Heart left ventricle (tissue), 16 donors: ENCODE data around the gene KSR2. TPM values are rescaled to one million over a fixed set of nuclear protein-coding genes. Genes with fewer than 3 reads are reported as not detected.

Experiments
- ATAC-seq, 4 donors: fragments of 200-7000 bp; cut with Tn5 transposase; one replicate each; pipeline ENCODE4 v1.9.1; 2020 to 2022; ENCODE audit warnings: moderate library complexity in 4 of 4, mild to moderate bottlenecking in 3 of 4, moderate number of reproducible peaks in 1 of 4
- DNase-seq, 5 donors: peaks; one replicate each; pipeline ENCODE4 v3.0.0-alpha.2; 2020
- H3K27ac ChIP-seq, 12 donors: fragments of 200-600 bp; sonication (generic) in 4 of 12; one replicate each; pipeline versions ENCODE4 v1.5.0 to v1.8.0; 2016 to 2022; ENCODE audit warnings: mild to moderate bottlenecking in 2 of 12
- H3K27me3 ChIP-seq, 9 donors: fragments of 200-600 bp; sonication (generic) in 2 of 9; one replicate each; pipeline versions ENCODE4 v1.5.1 to v1.8.0; 2016 to 2022; ENCODE audit warnings: mild to moderate bottlenecking in 3 of 9
- H3K36me3 ChIP-seq, 9 donors: fragments of 200-600 bp; sonication (generic) in 2 of 9; one replicate each; pipeline versions ENCODE4 v1.5.0 to v1.8.0; 2018 to 2022; ENCODE audit warnings: mild to moderate bottlenecking in 2 of 9
- H3K4me1 ChIP-seq, 12 donors: fragments of 200-600 bp; sonication (generic) in 4 of 12; one replicate each; pipeline versions ENCODE4 v1.5.0 to v1.8.0; 2016 to 2022; ENCODE audit warnings: mild to moderate bottlenecking in 3 of 12
- H3K4me3 ChIP-seq, 12 donors: fragments of 200-600 bp; sonication (generic) in 4 of 12; one replicate each; pipeline versions ENCODE4 v1.5.0 to v1.8.0; 2017 to 2022; ENCODE audit warnings: mild to moderate bottlenecking in 9 of 12, moderate library complexity in 4 of 12
- H3K9me3 ChIP-seq, 12 donors: fragments of 200-600 bp; sonication (generic) in 4 of 12; one replicate each; pipeline versions ENCODE4 v1.5.0 to v1.8.0; 2016 to 2022; ENCODE audit warnings: mild to moderate bottlenecking in 1 of 12
- POLR2A ChIP-seq, 2 donors: fragments of 450-650 bp; IDR thresholded peaks; one replicate each; pipeline ENCODE4 v1.6.1; 2017; ENCODE audit warnings: antibody characterized with exemption in 2 of 2, mild to moderate bottlenecking in 2 of 2, moderate library complexity in 2 of 2
- WGBS, 4 donors: extraction: QIAGEN DNeasy Blood & Tissue Kit in 2 of 4; methylation state at CpG; one replicate each; pipeline versions ENCODE4 v1.1.5 to v1.1.7; 2013 to 2018; 5-methylcytosine and 5-hydroxymethylcytosine counted together
- intact Hi-C, 10 donors: fragments of 100-400 bp; cut with DNase I; formaldehyde crosslinking; loops; one replicate each; pipeline versions ENCODE4 v1.11.1 to v1.14.2; 2022
- polyA plus RNA-seq, 2 donors: library from polyadenylated mRNA; stranded (reverse); fragments of 200-250 nt; gene quantifications; one replicate each; pipeline ENCODE4 v1.2.3, GENCODE V29; 2013
- total RNA-seq, 9 donors: library from RNA; depleted of rRNA in 2 of 9; stranded (reverse); fragments of >200 nt in 2 of 9; fragmentation: NEBNext Ultra II Directional in 3 of 9; extraction: Animal tissue kit (Norgen Biotek cat#: 25700) in 3 of 9; gene quantifications; one replicate each; pipeline versions ENCODE4 v1.1.0 to v1.2.4, GENCODE V29; 2016 to 2023
- TF ChIP-seq, protein P1 (sequence below), 12 donors: fragments of 200-600 bp; sonication (generic) in 4 of 12; IDR thresholded peaks; one replicate each; pipeline versions ENCODE4 v1.5.0 to v1.8.0; 2018 to 2022; ENCODE audit warnings: antibody characterized with exemption in 12 of 12, mild to moderate bottlenecking in 5 of 12
- donor health status: ischemic (EF 13 %, LVEDD 7.1; RV severe dilation, severe dysfunction).
- donor health status: healthy with polysubstance abuse.
- donor health status: DM: no; HTN: yes; CAD: no.
- donor health status: DM: no; HTN: no; CAD: no.
- donor health status: ischemic (EF 25% LVEDD 6.9; RV normal size, moderate dysfunction).
- donor health status: ischemic (EF 25% LVEDD 5.7; RV mildly dilated, moderate dysfunction).
- donor health status: healthy.
- donor health status: DM: yes; HTN: yes; CAD: no.
- donor health status: ischemic (EF 35%, LVEDD 5.7; RV mildly dilated, moderate dysfunction).
- donor health status: nonischemic (EF 11% LVEDD 7.7; RV severe dilation, severe dysfunction).
- donor health status: DM: yes; HTN: yes; CAD: no.
- donor health status: PGD.
- donor health status: ischemic (EF 29% LVEDD 5.4; RV normal size, mild dysfunction).
- donor health status: nonischemic (EF 23%, LVEDD 6.1; RV moderate dilation, normal function).

Gene KSR2
- total and polyA plus RNA-seq, 11 donors = under 0.01 to 0.02 (median 0.02) TPM; not detected in 8

DNA sequence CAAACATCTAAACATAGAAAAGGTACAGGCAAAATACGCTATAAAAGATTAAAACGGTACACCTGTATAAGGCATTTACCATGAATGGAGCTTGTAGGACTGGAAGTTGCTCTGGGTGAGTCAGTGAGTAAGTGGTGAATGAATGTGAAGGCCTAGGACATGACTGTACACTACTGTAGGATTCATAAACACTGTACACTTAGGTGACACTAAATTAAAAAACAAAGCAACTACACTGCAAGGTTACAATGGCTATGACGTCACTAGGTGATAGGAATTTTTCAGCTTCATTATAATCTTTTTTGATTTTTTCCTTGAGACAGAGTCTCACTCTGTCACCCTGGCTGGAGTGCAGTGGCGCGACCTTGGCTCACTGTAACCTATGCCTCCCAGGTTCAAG, 269.2 kb downstream of the KSR2 start:
- no peak for TF ChIP-seq POLR2A (IDR thresholded peaks at IDR 0.05)
- TF ChIP-seq, protein P1, sequence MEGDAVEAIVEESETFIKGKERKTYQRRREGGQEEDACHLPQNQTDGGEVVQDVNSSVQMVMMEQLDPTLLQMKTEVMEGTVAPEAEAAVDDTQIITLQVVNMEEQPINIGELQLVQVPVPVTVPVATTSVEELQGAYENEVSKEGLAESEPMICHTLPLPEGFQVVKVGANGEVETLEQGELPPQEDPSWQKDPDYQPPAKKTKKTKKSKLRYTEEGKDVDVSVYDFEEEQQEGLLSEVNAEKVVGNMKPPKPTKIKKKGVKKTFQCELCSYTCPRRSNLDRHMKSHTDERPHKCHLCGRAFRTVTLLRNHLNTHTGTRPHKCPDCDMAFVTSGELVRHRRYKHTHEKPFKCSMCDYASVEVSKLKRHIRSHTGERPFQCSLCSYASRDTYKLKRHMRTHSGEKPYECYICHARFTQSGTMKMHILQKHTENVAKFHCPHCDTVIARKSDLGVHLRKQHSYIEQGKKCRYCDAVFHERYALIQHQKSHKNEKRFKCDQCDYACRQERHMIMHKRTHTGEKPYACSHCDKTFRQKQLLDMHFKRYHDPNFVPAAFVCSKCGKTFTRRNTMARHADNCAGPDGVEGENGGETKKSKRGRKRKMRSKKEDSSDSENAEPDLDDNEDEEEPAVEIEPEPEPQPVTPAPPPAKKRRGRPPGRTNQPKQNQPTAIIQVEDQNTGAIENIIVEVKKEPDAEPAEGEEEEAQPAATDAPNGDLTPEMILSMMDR (IDR thresholded peaks at IDR 0.05) = no peak
- Histone ChIP-seq H3K27ac (no peak overlapping the region), H3K27me3 (peaks cover 0 to 3% (median 0%) of the 10 kb centered on the region in 9 donors), H3K9me3 (no peaks in the 10 kb centered on the region), H3K4me1 (no peaks in the 10 kb centered on the region), H3K36me3 (no peaks in the 10 kb centered on the region), H3K4me3 (no peak overlapping the region)
- intact Hi-C loops = no loop called here
- ATAC-seq (no peak), DNase-seq (no peak)
- WGBS, 4 donors = 78 to 93% (median 86%) methylated on average over 5 of the region's 5 CpGs

DNA sequence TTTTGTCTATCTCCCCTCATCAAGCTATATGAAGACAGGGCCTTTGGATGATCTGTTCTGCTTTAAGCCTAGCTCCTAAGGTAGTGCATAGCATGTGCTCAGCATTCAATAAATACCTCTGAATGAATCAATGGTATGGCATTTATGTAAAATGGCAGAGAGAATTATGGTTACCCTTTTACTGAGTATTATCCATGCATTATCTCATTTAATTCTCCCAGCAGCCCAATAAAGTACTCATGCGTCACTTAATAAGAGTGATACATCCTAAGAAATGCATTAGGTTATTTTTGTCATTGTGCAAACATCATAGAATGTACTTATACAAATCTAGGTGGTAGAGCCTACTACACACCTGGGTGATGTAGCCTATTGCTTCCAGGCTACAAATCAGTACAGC, 269.7 kb downstream of the KSR2 start:
- DNase-seq = no peak

DNA sequence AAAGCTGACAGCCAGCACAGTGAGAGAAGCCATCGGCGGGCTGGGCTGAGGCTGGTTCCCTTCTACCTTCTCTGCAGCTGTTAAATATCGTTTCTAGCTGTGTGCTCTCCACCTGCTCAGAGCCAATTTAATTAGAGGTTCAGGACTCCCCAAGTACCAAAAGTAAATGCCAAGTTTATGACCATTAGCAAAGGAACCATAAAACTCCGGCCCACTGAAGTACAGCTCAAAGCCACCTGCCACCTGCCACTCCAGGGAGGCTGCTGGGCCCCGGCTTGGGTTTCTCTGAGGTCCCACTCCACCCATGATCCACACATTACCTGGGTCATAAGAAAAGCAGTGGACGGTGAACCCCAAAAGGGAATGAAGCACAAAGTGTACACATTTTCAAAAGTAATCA, 272.8 kb downstream of the KSR2 start:
- H3K36me3 ChIP-seq = no peaks in the 10 kb centered on the region
- no peaks in the 10 kb centered on the region for H3K4me1 ChIP-seq
- H3K9me3 ChIP-seq = peaks cover 0 to 19% (median 0%) of the 10 kb centered on the region in 12 donors
- H3K27me3 ChIP-seq = peaks cover 0 to 3% (median 0%) of the 10 kb centered on the region in 9 donors
- intact Hi-C loops = no loop called here
- ATAC-seq = no peak
- DNase-seq = no peak
- TF ChIP-seq, protein P1 (IDR thresholded peaks at IDR 0.05) = no peak
- no peak for TF ChIP-seq POLR2A (IDR thresholded peaks at IDR 0.05)
- no peak overlapping the region for H3K27ac ChIP-seq
- WGBS, 4 donors = 81 to 90% (median 85%) methylated on average over 6 of the region's 6 CpGs
- H3K4me3 ChIP-seq = no peak overlapping the region

More for the DNA sequence above, 269.7 kb downstream of the KSR2 start:
- Histone ChIP-seq H3K9me3 (peaks cover 0 to 3% (median 0%) of the 10 kb centered on the region in 12 donors), H3K4me1 (no peaks in the 10 kb centered on the region), H3K4me3 (no peak overlapping the region), H3K27me3 (peaks cover 0 to 3% (median 0%) of the 10 kb centered on the region in 9 donors), H3K27ac (no peak overlapping the region), H3K36me3 (no peaks in the 10 kb centered on the region)
- WGBS, 4 donors = 86 to 95% (median 88%) methylated on average over 1 of the region's 1 CpG
- intact Hi-C loops = no loop called here
- ATAC-seq = no peak
- no peak for TF ChIP-seq POLR2A (IDR thresholded peaks at IDR 0.05)
- TF ChIP-seq, protein P1 (IDR thresholded peaks at IDR 0.05) = no peak

DNA sequence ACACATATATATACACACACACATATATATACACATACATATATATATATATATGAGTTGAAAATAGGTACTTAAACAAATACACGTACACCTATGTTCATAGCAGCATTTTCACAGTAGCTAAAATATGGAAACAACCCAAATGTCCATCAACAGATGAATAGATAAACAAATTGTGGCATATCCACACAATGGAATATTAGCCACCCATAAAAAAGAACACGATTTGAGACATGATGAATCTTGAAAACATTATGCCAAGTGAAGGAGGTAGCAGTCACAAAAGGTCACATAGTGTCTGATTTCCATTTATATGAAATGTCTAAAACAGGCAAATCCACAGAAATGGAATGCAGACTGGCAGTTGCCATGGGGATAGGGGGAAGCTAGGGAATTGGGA, 276.3 kb downstream of the KSR2 start:
- Histone ChIP-seq H3K4me3 (no peak overlapping the region), H3K9me3 (peaks cover 0 to 19% (median 0%) of the 10 kb centered on the region in 12 donors), H3K27ac (no peak overlapping the region), H3K27me3 (peaks cover 0 to 8% (median 0%) of the 10 kb centered on the region in 9 donors), H3K4me1 (no peaks in the 10 kb centered on the region), H3K36me3 (no peaks in the 10 kb centered on the region)
- TF ChIP-seq, protein P1 (IDR thresholded peaks at IDR 0.05) = no peak
- ATAC-seq (no peak), DNase-seq (no peak)
- 76 to 85% (median 82%) methylated on average over 2 of the region's 2 CpGs for WGBS, 4 donors
- intact Hi-C loops = no loop called here
